Left lung (tissue), 10 donors: ENCODE data around the gene TICAM1. TPM values are rescaled to one million over a fixed set of nuclear protein-coding genes. Genes with fewer than 3 reads are reported as not detected.
A peak's percentile ranks its signal among the peaks of the same experiment; 100 is the strongest.

ENCODE experiments used
- ATAC-seq: fragments of 200-7000 bp; cut with Tn5 transposase; one replicate; pipeline ENCODE4 v1.9.1; 2020; ENCODE audit warnings: moderate library complexity
- DNase-seq, 4 donors: peaks; one replicate each; pipeline ENCODE4 v3.0.0-alpha.2; 2013 to 2020
- H3K27ac ChIP-seq, 2 donors: fragments of 200-600 bp; sonication (generic) in 1 of 2; one replicate each; pipeline versions ENCODE4 v1.5.0 to v1.8.0; 2020 to 2021
- H3K27me3 ChIP-seq, 2 donors: fragments of 200-600 bp; sonication (generic) in 1 of 2; one replicate each; pipeline versions ENCODE4 v1.5.0 to v1.8.0; 2020 to 2021
- H3K36me3 ChIP-seq, 2 donors: fragments of 200-600 bp; sonication (generic) in 1 of 2; one replicate each; pipeline versions ENCODE4 v1.5.0 to v1.8.0; 2020 to 2021
- H3K4me1 ChIP-seq, 2 donors: fragments of 200-600 bp; one replicate each; pipeline ENCODE4 v1.8.0; 2021
- H3K4me3 ChIP-seq, 2 donors: fragments of 200-600 bp; sonication (generic) in 1 of 2; one replicate each; pipeline versions ENCODE4 v1.5.0 to v1.8.0; 2020 to 2021; ENCODE audit warnings: mild to moderate bottlenecking in 1 of 2
- H3K9me3 ChIP-seq, 2 donors: fragments of 200-600 bp; sonication (generic) in 1 of 2; one replicate each; pipeline versions ENCODE4 v1.5.0 to v1.8.0; 2020 to 2021
- CTCF ChIP-seq, 2 donors: fragments of 200-600 bp; sonication (generic) in 1 of 2; IDR thresholded peaks; one replicate each; pipeline versions ENCODE4 v1.5.0 to v1.8.0; 2021; ENCODE audit warnings: antibody characterized with exemption in 2 of 2
- intact Hi-C, 2 donors: fragments of 100-400 bp; cut with DNase I; formaldehyde crosslinking; loops; one replicate each; pipeline versions ENCODE4 v1.11.2 to v1.14.2; 2022
- polyA plus RNA-seq, 6 donors: library from polyadenylated mRNA; unstranded; fragments of 120-200 nt; gene quantifications; one replicate each; pipeline ENCODE4 v1.2.1, GENCODE V29; 2013; ENCODE audit not compliant: insufficient read length in 6 of 6
- total RNA-seq, 2 donors: library from RNA; stranded (reverse); fragmentation: NEBNext Ultra II Directional; extraction: Animal tissue kit (Norgen Biotek cat#: 25700); gene quantifications; one replicate each; pipeline ENCODE4 v1.2.1, GENCODE V29; 2021
- donor health status: DM: no; HTN: yes; CAD: no.
- donor health status: DM: no; HTN: no; CAD: no.

Gene TICAM1
- total and polyA plus RNA-seq, 8 donors = 5.6 to 14.6 (median 7.3) TPM

GRCh38 chr19:4873930-4874329 lies 42.4 kb upstream of the TICAM1 start:
- H3K36me3 ChIP-seq = no peaks in the 10 kb centered on the region
- H3K27ac ChIP-seq = no peak overlapping the region
- intact Hi-C loops = loop anchor here (5.0 to 10.0 kb wide), 2 partner anchors 158 to 161 kb away; no protein-coding TSS in a partner anchor
- TF ChIP-seq CTCF (IDR thresholded peaks at IDR 0.05) = no peak
- peaks cover 0 to 29% of the 10 kb centered on the region in 2 donors for H3K4me1 ChIP-seq
- no peak overlapping the region for H3K4me3 ChIP-seq
- no peak for ATAC-seq
- no peak for DNase-seq
- no peaks in the 10 kb centered on the region for H3K9me3 ChIP-seq
- H3K27me3 ChIP-seq = peaks cover 0 to 23% of the 10 kb centered on the region in 2 donors

GRCh38 chr19:4871711-4872110 lies 40.2 kb upstream of the TICAM1 start:
- no peak overlapping the region for H3K4me3 ChIP-seq
- H3K36me3 ChIP-seq = no peaks in the 10 kb centered on the region
- no peak for ATAC-seq
- no peak for DNase-seq
- no peak for TF ChIP-seq CTCF (IDR thresholded peaks at IDR 0.05)
- no peak overlapping the region for H3K27ac ChIP-seq
- H3K27me3 ChIP-seq = peaks cover 0 to 1% of the 10 kb centered on the region in 2 donors
- intact Hi-C loops = loop anchor here (5.0 to 10.0 kb wide), 2 partner anchors 161 to 163 kb away; no protein-coding TSS in a partner anchor
- peaks cover 0 to 40% of the 10 kb centered on the region in 2 donors for H3K4me1 ChIP-seq
- no peaks in the 10 kb centered on the region for H3K9me3 ChIP-seq

- no peak for TF ChIP-seq CTCF (IDR thresholded peaks at IDR 0.05)
- no peaks in the 10 kb centered on the region for H3K9me3 ChIP-seq
- intact Hi-C loops = loop anchor here (5.0 to 10.0 kb wide), 2 partner anchors 162 to 165 kb away; no protein-coding TSS in a partner anchor
- DNase-seq = peak in 2 of 4 donors; percentile 81 to 83
- ATAC-seq = peak; percentile 18
- peaks cover 0 to 55% of the 10 kb centered on the region in 2 donors for H3K4me1 ChIP-seq
- H3K27me3 ChIP-seq = no peaks in the 10 kb centered on the region
- peak overlapping the region in 1 of 2 donors; percentile 73 for H3K27ac ChIP-seq
- H3K4me3 ChIP-seq = no peak overlapping the region
- H3K36me3 ChIP-seq = no peaks in the 10 kb centered on the region
Observed at GRCh38 chr19:4870025-4870700, 38.7 kb upstream of the TICAM1 start.

GRCh38 chr19:4868286-4868834 lies 36.8 kb upstream of the TICAM1 start:
- Histone ChIP-seq H3K9me3 (no peaks in the 10 kb centered on the region), H3K4me1 (peaks cover 0 to 63% of the 10 kb centered on the region in 2 donors), H3K36me3 (peaks cover 0 to 5% of the 10 kb centered on the region in 2 donors), H3K27me3 (no peaks in the 10 kb centered on the region), H3K27ac (peak overlapping the region in 1 of 2 donors; percentile 93), H3K4me3 (peak overlapping the region in 1 of 2 donors; percentile 85)
- intact Hi-C loops = no loop called here
- DNase-seq (no peak), ATAC-seq (no peak)
- TF ChIP-seq CTCF (IDR thresholded peaks at IDR 0.05) = no peak

GRCh38 chr19:4867534-4868285 lies 36.2 kb upstream of the TICAM1 start, which contains the start of gene PLIN3:
Gene PLIN3 (minus strand): TSS chr19:4867667. CDS start chr19:4861394, 6,273 bp downstream.
- H3K27ac ChIP-seq = peak within 1 kb of the TSS; percentile 69 to 93
- no peak for TF ChIP-seq CTCF (IDR thresholded peaks at IDR 0.05)
- intact Hi-C loops = no loop called here
- ATAC-seq = peak; percentile 97
- peak within 1 kb of the TSS; percentile 67 to 85 for H3K4me3 ChIP-seq
- H3K27me3 ChIP-seq = no peaks in the 10 kb centered on the region
- peaks cover 0 to 5% of the 10 kb centered on the region in 2 donors for H3K36me3 ChIP-seq
- H3K9me3 ChIP-seq = no peaks in the 10 kb centered on the region
- H3K4me1 ChIP-seq = peaks cover 0 to 62% of the 10 kb centered on the region in 2 donors
- peak; percentile 95 to 98 (median 97) for DNase-seq
